Tibial artery (tissue), 4 donors: ENCODE results near the gene SLC9A2.

Experiments used
- DNase-seq, 2 donors: peaks; one replicate each; pipeline ENCODE4 v3.0.0-alpha.2; 2019
- H3K27ac ChIP-seq, 2 donors: fragments of 200-600 bp; sonication (generic) in 1 of 2; 1 replicate in 1 of 2; 2 replicates in 1 of 2; pipeline ENCODE4 v1.5.1; 2018 to 2019; ENCODE audit warnings: mild to moderate bottlenecking in 1 of 2
- H3K27me3 ChIP-seq, 2 donors: fragments of 200-600 bp; sonication (generic) in 1 of 2; one replicate each; pipeline versions ENCODE4 v1.5.1 to v1.6.0; 2016 to 2019
- H3K36me3 ChIP-seq, 3 donors: fragments of 200-600 bp; sonication (generic) in 2 of 3; one replicate each; pipeline ENCODE4 v1.5.1; 2016 to 2019; ENCODE audit warnings: mild to moderate bottlenecking in 2 of 3
- H3K4me1 ChIP-seq, 4 donors: fragments of 200-600 bp; sonication (generic) in 2 of 4; 1 replicate in 3 of 4; 2 replicates in 1 of 4; pipeline ENCODE4 v1.5.1; 2016 to 2019
- H3K4me3 ChIP-seq, 2 donors: fragments of 200-600 bp; sonication (generic) in 1 of 2; 1 replicate in 1 of 2; 2 replicates in 1 of 2; pipeline ENCODE4 v1.5.1; 2018 to 2019; ENCODE audit warnings: mild to moderate bottlenecking in 2 of 2
- H3K9me3 ChIP-seq, 3 donors: fragments of 200-600 bp; sonication (generic) in 1 of 3; one replicate each; pipeline ENCODE4 v1.5.1; 2016 to 2019
- intact Hi-C: fragments of 100-400 bp; cut with DNase I; formaldehyde crosslinking; loops from one replicate; pipeline ENCODE4 v1.15.0; 2023; ENCODE audit warnings: low total_unique reads
- TF ChIP-seq, protein P1 (sequence below), 2 experiments: fragments of 200-600 bp in 1 of 2; fragments of 450-650 bp in 1 of 2; IDR thresholded peaks; one replicate each; pipeline ENCODE4 v1.5.1; 2017 to 2019; ENCODE audit warnings: antibody characterized with exemption in 2 of 2, mild to moderate bottlenecking in 1 of 2, moderate library complexity in 1 of 2

The SLC9A2 gene

GRCh38 chr2:102593516-102593915 is 25.8 kb upstream of the SLC9A2 start:
- intact Hi-C loops: no loop called here
- H3K27me3 ChIP-seq: no peaks in the 10 kb centered on the region
- no peaks in the 10 kb centered on the region for H3K4me1 ChIP-seq
- H3K27ac ChIP-seq: no peak overlapping the region
- H3K36me3 ChIP-seq: no peaks in the 10 kb centered on the region
- DNase-seq: no peak
- H3K4me3 ChIP-seq: no peak overlapping the region
- no peaks in the 10 kb centered on the region for H3K9me3 ChIP-seq
- TF ChIP-seq, protein P1, sequence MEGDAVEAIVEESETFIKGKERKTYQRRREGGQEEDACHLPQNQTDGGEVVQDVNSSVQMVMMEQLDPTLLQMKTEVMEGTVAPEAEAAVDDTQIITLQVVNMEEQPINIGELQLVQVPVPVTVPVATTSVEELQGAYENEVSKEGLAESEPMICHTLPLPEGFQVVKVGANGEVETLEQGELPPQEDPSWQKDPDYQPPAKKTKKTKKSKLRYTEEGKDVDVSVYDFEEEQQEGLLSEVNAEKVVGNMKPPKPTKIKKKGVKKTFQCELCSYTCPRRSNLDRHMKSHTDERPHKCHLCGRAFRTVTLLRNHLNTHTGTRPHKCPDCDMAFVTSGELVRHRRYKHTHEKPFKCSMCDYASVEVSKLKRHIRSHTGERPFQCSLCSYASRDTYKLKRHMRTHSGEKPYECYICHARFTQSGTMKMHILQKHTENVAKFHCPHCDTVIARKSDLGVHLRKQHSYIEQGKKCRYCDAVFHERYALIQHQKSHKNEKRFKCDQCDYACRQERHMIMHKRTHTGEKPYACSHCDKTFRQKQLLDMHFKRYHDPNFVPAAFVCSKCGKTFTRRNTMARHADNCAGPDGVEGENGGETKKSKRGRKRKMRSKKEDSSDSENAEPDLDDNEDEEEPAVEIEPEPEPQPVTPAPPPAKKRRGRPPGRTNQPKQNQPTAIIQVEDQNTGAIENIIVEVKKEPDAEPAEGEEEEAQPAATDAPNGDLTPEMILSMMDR (IDR thresholded peaks at IDR 0.05): no peak

GRCh38 chr2:102594445-102595016 is 24.8 kb upstream of the SLC9A2 start:
- no peak overlapping the region for H3K4me3 ChIP-seq
- H3K27ac ChIP-seq: no peak overlapping the region
- TF ChIP-seq, protein P1 (IDR thresholded peaks at IDR 0.05): no peak
- no peaks in the 10 kb centered on the region for H3K36me3 ChIP-seq
- no peaks in the 10 kb centered on the region for H3K4me1 ChIP-seq
- DNase-seq: no peak
- H3K9me3 ChIP-seq: no peaks in the 10 kb centered on the region
- intact Hi-C loops: no loop called here
- no peaks in the 10 kb centered on the region for H3K27me3 ChIP-seq

DNA sequence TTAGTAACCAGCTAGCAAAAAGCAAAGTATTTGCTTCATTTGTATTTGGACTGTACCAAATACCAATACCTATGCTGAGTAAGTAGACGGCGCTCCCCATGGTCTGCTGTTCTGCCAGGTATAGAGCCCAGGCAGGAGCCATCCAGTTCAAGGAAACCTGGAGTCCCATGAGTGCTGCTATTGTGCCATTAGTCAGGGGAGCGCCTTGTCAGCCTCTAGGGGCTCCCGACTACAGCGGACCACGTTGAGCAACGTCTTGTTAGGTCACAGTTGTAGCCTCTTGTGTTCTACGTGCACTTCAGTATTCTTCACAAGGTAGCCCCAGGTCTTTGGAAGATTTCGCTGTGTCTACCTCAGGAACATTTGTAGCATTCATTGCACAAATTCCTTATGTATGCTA is 21.6 kb upstream of the SLC9A2 start:
- Histone ChIP-seq H3K4me1 (no peaks in the 10 kb centered on the region), H3K27me3 (no peaks in the 10 kb centered on the region), H3K4me3 (no peak overlapping the region), H3K9me3 (no peaks in the 10 kb centered on the region), H3K27ac (no peak overlapping the region), H3K36me3 (no peaks in the 10 kb centered on the region)
- TF ChIP-seq, protein P1 (IDR thresholded peaks at IDR 0.05): no peak
- DNase-seq: no peak
- intact Hi-C loops: no loop called here

GRCh38 chr2:102599486-102599885 is 19.9 kb upstream of the SLC9A2 start:
- Histone ChIP-seq H3K4me1 (no peaks in the 10 kb centered on the region), H3K36me3 (no peaks in the 10 kb centered on the region), H3K27me3 (no peaks in the 10 kb centered on the region), H3K9me3 (no peaks in the 10 kb centered on the region), H3K4me3 (no peak overlapping the region), H3K27ac (no peak overlapping the region)
- TF ChIP-seq, protein P1 (IDR thresholded peaks at IDR 0.05): no peak
- intact Hi-C loops: no loop called here
- no peak for DNase-seq

- intact Hi-C loops: no loop called here
- no peaks in the 10 kb centered on the region for H3K36me3 ChIP-seq
- H3K27ac ChIP-seq: no peak overlapping the region
- H3K4me3 ChIP-seq: no peak overlapping the region
- TF ChIP-seq, protein P1 (IDR thresholded peaks at IDR 0.05): no peak
- H3K9me3 ChIP-seq: no peaks in the 10 kb centered on the region
- DNase-seq: no peak
- no peaks in the 10 kb centered on the region for H3K4me1 ChIP-seq
- H3K27me3 ChIP-seq: no peaks in the 10 kb centered on the region
Measured at GRCh38 chr2:102601730-102602129, 17.6 kb upstream of the SLC9A2 start.

DNA sequence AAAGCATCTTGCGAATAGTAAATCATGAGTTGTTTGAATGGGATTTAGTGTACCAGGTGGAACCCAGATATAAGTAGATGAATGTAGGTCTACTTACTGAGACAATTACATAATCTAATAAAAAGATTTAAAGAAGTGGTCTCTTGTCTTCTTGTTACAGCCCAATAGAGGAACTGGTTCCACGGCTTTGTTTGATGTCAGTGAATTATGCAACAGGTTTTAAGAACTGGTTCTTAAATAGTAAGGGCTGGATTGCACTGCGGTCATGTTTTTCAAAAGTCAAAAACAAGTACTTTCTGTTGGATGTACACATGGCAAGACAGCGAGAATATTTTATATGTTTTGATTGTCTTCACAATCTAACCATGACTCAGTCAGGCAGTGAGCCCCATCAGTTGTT is 15.4 kb upstream of the SLC9A2 start:
- no peak for DNase-seq
- no peak overlapping the region for H3K4me3 ChIP-seq

More for the DNA sequence above, 15.4 kb upstream of the SLC9A2 start:
- no peak overlapping the region for H3K27ac ChIP-seq
- H3K4me1 ChIP-seq: no peaks in the 10 kb centered on the region
- no peaks in the 10 kb centered on the region for H3K9me3 ChIP-seq
- H3K27me3 ChIP-seq: no peaks in the 10 kb centered on the region
- intact Hi-C loops: no loop called here
- no peaks in the 10 kb centered on the region for H3K36me3 ChIP-seq
- TF ChIP-seq, protein P1 (IDR thresholded peaks at IDR 0.05): no peak
